ENCODE data around the gene SLC35E3.

The SLC35E3 gene

GRCh38 chr12:68789144-68789878 lies 43.3 kb downstream of the SLC35E3 start:
- TF ChIP-seq CTCF (IDR thresholded peaks at IDR 0.05; ENCODE audit: low read depth, low read length) = no peak
- DNase-seq (ENCODE audit: extremely low read depth, low read depth) = no peak

- no peak for TF ChIP-seq CTCF (IDR thresholded peaks at IDR 0.05; ENCODE audit: low read depth, low read length)
- no peak for DNase-seq (ENCODE audit: extremely low read depth, low read depth)
Observed at GRCh38 chr12:68790081-68790951, 44.3 kb downstream of the SLC35E3 start.

GRCh38 chr12:68790952-68791234 lies 44.9 kb downstream of the SLC35E3 start:
- no peak for TF ChIP-seq CTCF (IDR thresholded peaks at IDR 0.05; ENCODE audit: low read depth, low read length)

GRCh38 chr12:68791897-68792481 lies 46.0 kb downstream of the SLC35E3 start:
- TF ChIP-seq CTCF (IDR thresholded peaks at IDR 0.05; ENCODE audit: low read depth, low read length) = no peak
- DNase-seq (ENCODE audit: extremely low read depth, low read depth) = no peak

More at GRCh38 chr12:68790952-68791234, 44.9 kb downstream of the SLC35E3 start:
- DNase-seq (ENCODE audit: extremely low read depth, low read depth) = no peak

- no peak for DNase-seq (ENCODE audit: extremely low read depth, low read depth)
- no peak for TF ChIP-seq CTCF (IDR thresholded peaks at IDR 0.05; ENCODE audit: low read depth, low read length)
Observed at GRCh38 chr12:68792952-68793351, 47.0 kb downstream of the SLC35E3 start.

- no peak for DNase-seq (ENCODE audit: extremely low read depth, low read depth)
- no peak for TF ChIP-seq CTCF (IDR thresholded peaks at IDR 0.05; ENCODE audit: low read depth, low read length)
Observed at GRCh38 chr12:68793436-68793835, 47.5 kb downstream of the SLC35E3 start.
